Measurements from ENCODE around the gene ARHGAP18.
A peak's percentile ranks its signal among the peaks of the same experiment; 100 is the strongest.

ARHGAP18 gene

DNA sequence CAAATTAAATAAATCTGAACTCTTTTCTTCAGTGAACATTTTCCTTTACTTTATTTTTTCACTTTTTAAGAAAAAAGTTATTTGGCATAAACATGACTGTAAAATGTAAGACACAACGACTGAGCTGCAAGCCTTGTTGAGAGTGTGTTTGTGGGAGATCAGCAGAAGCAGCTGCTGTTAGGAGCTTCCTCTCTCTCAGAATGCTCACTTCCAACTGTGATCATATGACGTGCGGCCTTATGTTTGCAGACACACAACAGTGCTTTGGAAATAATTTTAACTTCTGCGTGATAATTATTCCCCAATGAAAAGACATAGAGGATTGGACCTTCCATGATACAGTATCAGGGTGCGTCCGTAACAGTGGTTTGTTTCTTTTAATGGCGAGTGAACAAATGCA lies 104.0 kb downstream of the ARHGAP18 start:
- H4K12ac ChIP-seq (ENCODE audit: low read depth, low read length) = no peak overlapping the region
- no CpG with 5 or more reads among the region's 7 CpGs for WGBS (ENCODE audit: extremely low coverage, insufficient coverage, insufficient read length)
- H3K23ac ChIP-seq (ENCODE audit: low read length) = no peak overlapping the region
- no peaks in the 10 kb centered on the region for H3K79me2 ChIP-seq (ENCODE audit: control insufficient read depth, insufficient read depth, low read length, poor library complexity)
- no peak overlapping the region for H2BK12ac ChIP-seq (ENCODE audit: low read length)
- no peaks in the 10 kb centered on the region for H3K27me3 ChIP-seq (ENCODE audit: insufficient read depth, low read length)
- no peak overlapping the region for H4K8ac ChIP-seq (ENCODE audit: low read depth, low read length)
- no peaks in the 10 kb centered on the region for H3K9me3 ChIP-seq (ENCODE audit: insufficient read depth, low read depth, low read length)
- no peak overlapping the region for H3K4me2 ChIP-seq (ENCODE audit: low read length)
- no peak overlapping the region for H3K14ac ChIP-seq (ENCODE audit: low read length)
- no peaks in the 10 kb centered on the region for H3K79me1 ChIP-seq (ENCODE audit: low read length)
- no peak overlapping the region for H3K27ac ChIP-seq (ENCODE audit: low read depth, low read length)
- no peak overlapping the region for H3K18ac ChIP-seq (ENCODE audit: low read length)
- H3K4me3 ChIP-seq (ENCODE audit: low read depth, low read length) = no peak overlapping the region
- no peak for DNase-seq
- no peak overlapping the region for H2BK120ac ChIP-seq (ENCODE audit: insufficient read depth, low read length, poor library complexity)
- no peak overlapping the region for H2AK5ac ChIP-seq (ENCODE audit: low read length)
- H3K4me1 ChIP-seq (ENCODE audit: control insufficient read depth in 1 of 2, insufficient read depth in 2 of 2, low read length in 2 of 2) = no peaks in the 10 kb centered on the region
- no peak overlapping the region for H4K91ac ChIP-seq (ENCODE audit: low read depth, low read length)
- H2BK5ac ChIP-seq (ENCODE audit: low read depth, low read length, poor library complexity) = no peak overlapping the region
- H3K36me3 ChIP-seq (ENCODE audit: control insufficient read depth in 1 of 2, insufficient read depth in 2 of 2, low read length in 2 of 2) = peaks cover 0 to 4% of the 10 kb centered on the region in 2 experiments
- no peak overlapping the region for H2AFZ ChIP-seq (ENCODE audit: insufficient read depth, low read length, poor library complexity)
- no peak overlapping the region for H3K9ac ChIP-seq (ENCODE audit: low read length)
- H3K4ac ChIP-seq (ENCODE audit: low read depth, low read length) = no peak overlapping the region

DNA sequence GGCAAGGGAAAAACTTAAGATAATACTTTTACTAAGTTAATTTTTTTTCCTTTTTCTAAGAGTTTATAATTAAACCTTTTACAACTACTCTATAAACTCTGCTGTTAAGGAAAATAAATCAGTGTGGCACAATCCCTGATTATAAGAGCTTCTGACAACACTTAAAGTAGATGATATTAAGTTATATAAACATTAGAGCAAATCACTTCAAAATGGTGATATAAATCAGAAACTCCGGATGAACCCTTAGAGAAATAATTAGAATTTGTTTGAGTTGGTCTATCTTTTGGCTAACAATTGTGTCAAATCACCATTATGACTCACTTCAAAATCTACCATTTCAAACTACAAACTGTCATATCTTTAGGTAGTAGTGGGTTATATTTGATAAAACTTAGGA lies 104.9 kb downstream of the ARHGAP18 start:
- H3K4me3 ChIP-seq (ENCODE audit: low read depth, low read length) = no peak overlapping the region
- no peaks in the 10 kb centered on the region for H3K4me1 ChIP-seq (ENCODE audit: control insufficient read depth in 1 of 2, insufficient read depth in 2 of 2, low read length in 2 of 2)
- no peaks in the 10 kb centered on the region for H3K27me3 ChIP-seq (ENCODE audit: insufficient read depth, low read length)
- H3K9me3 ChIP-seq (ENCODE audit: insufficient read depth, low read depth, low read length) = no peaks in the 10 kb centered on the region
- H4K12ac ChIP-seq (ENCODE audit: low read depth, low read length) = no peak overlapping the region
- H4K91ac ChIP-seq (ENCODE audit: low read depth, low read length) = no peak overlapping the region
- peaks cover 0 to 4% of the 10 kb centered on the region in 2 experiments for H3K36me3 ChIP-seq (ENCODE audit: control insufficient read depth in 1 of 2, insufficient read depth in 2 of 2, low read length in 2 of 2)
- no peak overlapping the region for H3K23ac ChIP-seq (ENCODE audit: low read length)
- no peak overlapping the region for H3K4ac ChIP-seq (ENCODE audit: low read depth, low read length)
- H3K9ac ChIP-seq (ENCODE audit: low read length) = no peak overlapping the region
- DNase-seq = no peak
- no peak overlapping the region for H3K27ac ChIP-seq (ENCODE audit: low read depth, low read length)
- no peak overlapping the region for H2AFZ ChIP-seq (ENCODE audit: insufficient read depth, low read length, poor library complexity)
- no peak overlapping the region for H2BK120ac ChIP-seq (ENCODE audit: insufficient read depth, low read length, poor library complexity)
- H3K4me2 ChIP-seq (ENCODE audit: low read length) = no peak overlapping the region
- no peak overlapping the region for H3K18ac ChIP-seq (ENCODE audit: low read length)
- H2AK5ac ChIP-seq (ENCODE audit: low read length) = no peak overlapping the region
- H3K79me2 ChIP-seq (ENCODE audit: control insufficient read depth, insufficient read depth, low read length, poor library complexity) = no peaks in the 10 kb centered on the region
- H3K79me1 ChIP-seq (ENCODE audit: low read length) = no peaks in the 10 kb centered on the region
- no CpG with 5 or more reads among the region's 1 CpG for WGBS (ENCODE audit: extremely low coverage, insufficient coverage, insufficient read length)
- H2BK5ac ChIP-seq (ENCODE audit: low read depth, low read length, poor library complexity) = no peak overlapping the region
- H2BK12ac ChIP-seq (ENCODE audit: low read length) = no peak overlapping the region
- no peak overlapping the region for H4K8ac ChIP-seq (ENCODE audit: low read depth, low read length)
- H3K14ac ChIP-seq (ENCODE audit: low read length) = no peak overlapping the region

DNA sequence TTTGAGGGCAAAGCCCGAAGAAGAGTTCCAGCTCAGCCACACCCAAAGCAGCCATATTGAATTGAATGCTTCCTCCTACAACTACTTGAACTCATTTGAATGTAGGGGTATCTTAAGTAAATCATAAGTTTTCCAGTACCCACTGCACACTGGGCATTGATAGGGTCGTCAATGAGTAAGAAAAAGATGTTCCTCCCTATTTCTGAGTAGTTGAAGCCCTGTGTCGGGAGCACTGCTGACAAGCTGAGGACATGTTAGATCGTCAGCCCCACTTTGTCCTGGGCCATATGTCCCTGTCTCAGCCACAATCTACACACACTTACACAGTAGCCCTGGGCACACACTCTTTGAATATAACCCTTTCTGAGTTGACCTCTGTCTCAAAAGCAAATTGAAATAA lies 105.7 kb downstream of the ARHGAP18 start:
- Histone ChIP-seq H3K4ac (ENCODE audit: low read depth, low read length) (no peak overlapping the region), H3K14ac (ENCODE audit: low read length) (no peak overlapping the region), H4K8ac (ENCODE audit: low read depth, low read length) (no peak overlapping the region), H4K12ac (ENCODE audit: low read depth, low read length) (no peak overlapping the region), H3K79me2 (ENCODE audit: control insufficient read depth, insufficient read depth, low read length, poor library complexity) (no peaks in the 10 kb centered on the region), H3K18ac (ENCODE audit: low read length) (no peak overlapping the region), H2BK5ac (ENCODE audit: low read depth, low read length, poor library complexity) (no peak overlapping the region), H3K4me1 (ENCODE audit: control insufficient read depth in 1 of 2, insufficient read depth in 2 of 2, low read length in 2 of 2) (no peaks in the 10 kb centered on the region), H4K91ac (ENCODE audit: low read depth, low read length) (no peak overlapping the region), H3K23ac (ENCODE audit: low read length) (no peak overlapping the region), H2BK12ac (ENCODE audit: low read length) (no peak overlapping the region), H3K27me3 (ENCODE audit: insufficient read depth, low read length) (no peaks in the 10 kb centered on the region), H2AFZ (ENCODE audit: insufficient read depth, low read length, poor library complexity) (no peak overlapping the region), H3K27ac (ENCODE audit: low read depth, low read length) (no peak overlapping the region), H3K4me3 (ENCODE audit: low read depth, low read length) (no peak overlapping the region), H3K9ac (ENCODE audit: low read length) (no peak overlapping the region), H3K36me3 (ENCODE audit: control insufficient read depth in 1 of 2, insufficient read depth in 2 of 2, low read length in 2 of 2) (peaks cover 0 to 4% of the 10 kb centered on the region in 2 experiments), H3K4me2 (ENCODE audit: low read length) (no peak overlapping the region), H2AK5ac (ENCODE audit: low read length) (no peak overlapping the region), H3K79me1 (ENCODE audit: low read length) (no peaks in the 10 kb centered on the region), H2BK120ac (ENCODE audit: insufficient read depth, low read length, poor library complexity) (no peak overlapping the region), H3K9me3 (ENCODE audit: insufficient read depth, low read depth, low read length) (no peaks in the 10 kb centered on the region)
- WGBS (ENCODE audit: extremely low coverage, insufficient coverage, insufficient read length) = no CpG with 5 or more reads among the region's 4 CpGs
- DNase-seq = no peak

DNA sequence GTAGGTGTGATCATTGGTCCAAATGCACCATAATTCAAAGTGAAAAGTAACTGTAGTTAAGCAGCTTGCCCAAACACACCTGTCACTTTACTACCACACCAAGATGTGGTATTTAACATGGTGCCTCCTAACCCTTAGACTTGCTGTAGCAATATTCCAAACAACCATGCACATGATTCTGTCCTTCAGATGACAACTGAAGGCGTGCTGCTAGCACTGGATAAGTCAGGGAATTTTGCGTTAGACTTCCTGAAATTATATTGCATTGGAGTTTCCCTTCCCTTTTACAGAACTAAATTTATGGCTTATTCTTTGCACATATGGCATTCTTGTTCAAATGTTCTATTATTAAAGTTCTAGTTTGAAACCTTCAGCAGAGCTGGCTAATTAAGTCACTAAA lies 106.2 kb downstream of the ARHGAP18 start:
- Histone ChIP-seq H4K91ac (ENCODE audit: low read depth, low read length) (no peak overlapping the region), H2BK12ac (ENCODE audit: low read length) (no peak overlapping the region), H3K18ac (ENCODE audit: low read length) (no peak overlapping the region), H3K9me3 (ENCODE audit: insufficient read depth, low read depth, low read length) (no peaks in the 10 kb centered on the region), H3K36me3 (ENCODE audit: control insufficient read depth in 1 of 2, insufficient read depth in 2 of 2, low read length in 2 of 2) (peaks cover 0 to 4% of the 10 kb centered on the region in 2 experiments), H3K14ac (ENCODE audit: low read length) (no peak overlapping the region), H2BK5ac (ENCODE audit: low read depth, low read length, poor library complexity) (no peak overlapping the region), H3K4me1 (ENCODE audit: control insufficient read depth in 1 of 2, insufficient read depth in 2 of 2, low read length in 2 of 2) (no peaks in the 10 kb centered on the region), H3K4me2 (ENCODE audit: low read length) (no peak overlapping the region), H2AFZ (ENCODE audit: insufficient read depth, low read length, poor library complexity) (no peak overlapping the region), H3K4me3 (ENCODE audit: low read depth, low read length) (no peak overlapping the region), H2AK5ac (ENCODE audit: low read length) (no peak overlapping the region), H4K8ac (ENCODE audit: low read depth, low read length) (no peak overlapping the region), H2BK120ac (ENCODE audit: insufficient read depth, low read length, poor library complexity) (no peak overlapping the region), H3K27ac (ENCODE audit: low read depth, low read length) (no peak overlapping the region), H3K27me3 (ENCODE audit: insufficient read depth, low read length) (no peaks in the 10 kb centered on the region), H3K23ac (ENCODE audit: low read length) (no peak overlapping the region), H3K79me1 (ENCODE audit: low read length) (no peaks in the 10 kb centered on the region), H3K4ac (ENCODE audit: low read depth, low read length) (no peak overlapping the region), H3K9ac (ENCODE audit: low read length) (no peak overlapping the region), H3K79me2 (ENCODE audit: control insufficient read depth, insufficient read depth, low read length, poor library complexity) (no peaks in the 10 kb centered on the region), H4K12ac (ENCODE audit: low read depth, low read length) (no peak overlapping the region)
- WGBS (ENCODE audit: extremely low coverage, insufficient coverage, insufficient read length) = no CpG with 5 or more reads among the region's 2 CpGs
- DNase-seq = peak in 1 of 2 donors; percentile 7

Measured in trophoblast cell (in vitro differentiated cells and primary cell).